IMR-90 (cell line): ENCODE results near the gene EDEM3. TPM values are rescaled to one million over a fixed set of nuclear protein-coding genes. Genes with fewer than 3 reads are reported as not detected.

Source experiments
- ATAC-seq: fragments of 200-7000 bp; cut with Tn5 transposase; 2 replicates; pipeline ENCODE4 v1.9.1; 2020; ENCODE audit warnings: low read depth, mild to moderate bottlenecking, moderate library complexity
- BruUV-seq: library from RNA; stranded (reverse); fragments of 400-500 nt; replicated peaks from 2 replicates; lab custom pipeline; 2021; lab: Mats Ljungman, UMichigan
- CTCF ChIA-PET: fragments of 300-600 bp; formaldehyde crosslinking; extraction: SDS; loops from one replicate; lab custom pipeline; 2021; ENCODE audit warnings: antibody characterized with exemption; lab: Yijun Ruan, JAX
- POLR2A ChIA-PET: fragments of 300-600 bp; sonication (Branson Sonifier 250); formaldehyde crosslinking; loops from one replicate; lab custom pipeline; 2022; ENCODE audit warnings: antibody characterized with exemption; ENCODE audit not compliant: unreplicated experiment; lab: Charles Lee
- DNase-seq: peaks from one replicate; pipeline ENCODE4 v3.0.0; 2013
- H2AFZ ChIP-seq: replicated peaks from 2 replicates; pipeline ENCODE3; 2013; ENCODE audit warnings: low read length, mild to moderate bottlenecking; ENCODE audit not compliant: poor library complexity
- H2AK5ac ChIP-seq: 2 replicates; pipeline ENCODE4 v1.6.1; 2013; ENCODE audit warnings: low read depth, low read length, inconsistent platforms
- H2AK9ac ChIP-seq: replicated peaks from 2 replicates; pipeline ENCODE3; 2013; ENCODE audit warnings: mild to moderate bottlenecking, low read depth, low read length, moderate library complexity; ENCODE audit not compliant: poor library complexity
- H2BK120ac ChIP-seq: 2 replicates; pipeline ENCODE4 v1.6.1; 2013; ENCODE audit warnings: low read depth, low read length, inconsistent platforms
- H2BK15ac ChIP-seq: 3 replicates; pipeline ENCODE4 v1.6.1; 2013; ENCODE audit warnings: low read depth, low read length, inconsistent platforms
- H2BK20ac ChIP-seq: 2 replicates; pipeline ENCODE4 v1.6.1; 2013; ENCODE audit warnings: low read depth, mild to moderate bottlenecking, inconsistent platforms, low read length, moderate library complexity
- H2BK5ac ChIP-seq: 2 replicates; pipeline ENCODE4 v1.6.1; 2013; ENCODE audit warnings: mild to moderate bottlenecking, low read depth, low read length, inconsistent platforms; ENCODE audit not compliant: poor library complexity, severe bottlenecking
- H3K14ac ChIP-seq: replicated peaks from 2 replicates; pipeline ENCODE4 v1.6.1; 2013; ENCODE audit warnings: low read depth, low read length, inconsistent platforms
- H3K18ac ChIP-seq: 2 replicates; pipeline ENCODE4 v1.6.1; 2013; ENCODE audit warnings: low read depth, low read length, control low read depth
- H3K23ac ChIP-seq: 2 replicates; pipeline ENCODE4 v1.6.1; 2013; ENCODE audit warnings: low read depth, low read length, inconsistent platforms
- H3K27ac ChIP-seq: 2 replicates; pipeline ENCODE4 v1.5.1; 2013; ENCODE audit warnings: mild to moderate bottlenecking, control low read depth, low read length; ENCODE audit not compliant: insufficient read depth
- H3K27me3 ChIP-seq: 2 replicates; pipeline ENCODE4 v1.6.1; 2013; ENCODE audit warnings: low read length; ENCODE audit not compliant: control insufficient read depth, insufficient read depth
- H3K36me3 ChIP-seq: 2 replicates; pipeline ENCODE4 v1.6.1; 2013; ENCODE audit warnings: low read length, mixed read lengths; ENCODE audit not compliant: control insufficient read depth, insufficient read depth
- H3K4ac ChIP-seq: 2 replicates; pipeline ENCODE4 v1.6.1; 2013; ENCODE audit warnings: low read depth, low read length, inconsistent platforms
- H3K4me1 ChIP-seq: 2 replicates; pipeline ENCODE4 v1.6.1; 2013; ENCODE audit warnings: low read length, mixed read lengths; ENCODE audit not compliant: control insufficient read depth, insufficient read depth
- H3K4me2 ChIP-seq: 2 replicates; pipeline ENCODE4 v1.6.1; 2013; ENCODE audit warnings: low read depth, mild to moderate bottlenecking, control low read depth, low read length, moderate library complexity
- H3K4me3 ChIP-seq: 2 replicates; pipeline ENCODE4 v1.5.1; 2013; ENCODE audit warnings: low read depth, mild to moderate bottlenecking, control low read depth, low read length, moderate library complexity; ENCODE audit not compliant: insufficient read depth
- H3K56ac ChIP-seq: 2 replicates; pipeline ENCODE4 v1.6.1; 2013; ENCODE audit warnings: low read length, inconsistent platforms; ENCODE audit not compliant: insufficient read depth; ENCODE audit errors: extremely low read depth
- H3K79me1 ChIP-seq, 2 experiments: 2 replicates each; pipeline ENCODE4 v1.6.1; 2013; ENCODE audit warnings: low read length in 2 of 2, inconsistent platforms in 1 of 2, low read depth in 1 of 2
- H3K9ac ChIP-seq: 2 replicates; pipeline ENCODE4 v1.6.1; 2013; ENCODE audit warnings: low read depth, low read length, control low read depth
- H3K9me1 ChIP-seq: 2 replicates; pipeline ENCODE4 v1.6.1; 2013; ENCODE audit warnings: low read length, inconsistent platforms; ENCODE audit not compliant: insufficient read depth
- H3K9me3 ChIP-seq: 2 replicates; pipeline ENCODE4 v1.6.1; 2013; ENCODE audit warnings: low read length; ENCODE audit not compliant: control insufficient read depth, insufficient read depth
- H4K20me1 ChIP-seq: 2 replicates; pipeline ENCODE4 v1.6.1; 2013; ENCODE audit warnings: low read length, inconsistent platforms; ENCODE audit not compliant: insufficient read depth
- H4K5ac ChIP-seq: 2 replicates; pipeline ENCODE4 v1.6.1; 2013; ENCODE audit warnings: mild to moderate bottlenecking, low read depth, low read length, control low read depth
- H4K8ac ChIP-seq, 2 experiments: 2 replicates each; pipeline ENCODE4 v1.6.1; 2013; ENCODE audit warnings: low read depth in 2 of 2, low read length in 2 of 2, control low read depth in 1 of 2, inconsistent platforms in 1 of 2
- H4K91ac ChIP-seq: 2 replicates; pipeline ENCODE4 v1.6.1; 2013; ENCODE audit warnings: low read depth, low read length, inconsistent platforms; ENCODE audit not compliant: insufficient read depth
- RCOR1 ChIP-seq: IDR thresholded peaks from 2 replicates; pipeline ENCODE4 v1.6.1; 2012; ENCODE audit warnings: mild to moderate bottlenecking, low read length, improper control_type of control experiment; ENCODE audit not compliant: insufficient replicate concordance
- WGBS, 2 experiments: methylation state at CpG; one replicate each; pipeline versions ENCODE4 v1.1.5 to v1.1.7; 2013; ENCODE audit warnings: missing lambda C conversion rate in 2 of 2; ENCODE audit not compliant: insufficient read length in 1 of 2; ENCODE audit errors: extremely low coverage in 2 of 2; 5-methylcytosine and 5-hydroxymethylcytosine counted together
- dilution Hi-C: fragments of 300-500 bp; cut with HindIII; formaldehyde crosslinking; loops from one replicate; pipeline ENCODE4 v1.14.3; 2018; ENCODE audit warnings: low sequenced_read_pairs; ENCODE audit not compliant: unreplicated experiment
- in situ Hi-C: fragments of 300-500 bp; cut with MboI; formaldehyde crosslinking; loops from 3 replicates; pipeline ENCODE4 v1.14.3; 2019; ENCODE audit warnings: low sequenced_read_pairs, inconsistent platforms, mixed read lengths
- intact Hi-C: fragments of 100-400 bp; cut with micrococcal nuclease; formaldehyde crosslinking; loops from 2 replicates; pipeline ENCODE4 v1.10.0; 2022
- polyA plus RNA-seq, 3 experiments: library from polyadenylated mRNA; depleted of rRNA; stranded (reverse); fragments of >200 nt; gene quantifications; 2 replicates each; pipeline ENCODE4 v1.2.3, GENCODE V29; 2012; ENCODE audit warnings: low replicate concordance in 1 of 3
- total RNA-seq: library from RNA; depleted of rRNA; stranded (reverse); fragments of >200 nt; gene quantifications from 2 replicates; pipeline ENCODE4 v1.2.3, GENCODE V29; 2012
- TF ChIP-seq, protein P1 (sequence below): conservative IDR thresholded peaks from 2 replicates; pipeline ENCODE4 v1.5.1; 2012; ENCODE audit warnings: mild to moderate bottlenecking, low read depth, low read length, improper control_type of control experiment
- TF ChIP-seq, protein P2 (sequence below): fragments of 150-350 bp; IDR thresholded peaks from 2 replicates; pipeline ENCODE4 v1.6.1; 2017; ENCODE audit warnings: mild to moderate bottlenecking, antibody characterized with exemption, low read length, low read depth

Gene EDEM3
- total and polyA plus RNA-seq, 2 of the 4 experiments (the other 2 are of a cell fraction) = 17.5 to 29.9 TPM

DNA sequence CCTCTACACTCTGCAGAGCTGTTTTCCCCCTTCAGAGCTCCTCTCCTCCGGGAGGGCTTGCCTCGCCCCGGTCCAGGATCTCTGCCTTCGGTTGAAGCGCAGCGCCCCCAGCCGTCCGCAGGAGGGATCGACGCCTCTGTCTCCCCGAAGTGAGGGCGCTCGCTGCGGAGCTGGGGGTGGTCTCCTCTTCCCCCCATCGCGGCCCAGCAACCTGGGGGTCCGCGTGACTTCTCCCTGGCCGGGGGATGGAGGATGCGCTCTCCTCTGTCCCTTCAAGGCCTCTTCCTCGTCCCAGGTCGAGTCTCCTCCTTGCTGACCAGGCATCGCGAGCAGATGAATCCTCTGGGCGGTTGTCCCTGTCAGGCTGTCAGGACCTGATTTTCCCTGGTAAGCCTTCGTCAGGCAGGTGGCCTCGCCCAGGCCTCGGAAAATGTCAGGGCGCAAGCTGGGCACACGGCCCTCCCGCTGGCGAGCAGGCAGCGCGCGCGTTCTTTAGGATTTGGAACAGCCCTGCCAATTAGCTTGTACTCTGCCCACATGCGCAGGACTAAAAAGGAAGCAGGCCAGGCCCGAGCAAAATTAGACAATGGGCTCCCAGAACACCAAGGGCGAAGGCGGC is 90.5 kb downstream of the EDEM3 start (continued):
- TF ChIP-seq, protein P1, sequence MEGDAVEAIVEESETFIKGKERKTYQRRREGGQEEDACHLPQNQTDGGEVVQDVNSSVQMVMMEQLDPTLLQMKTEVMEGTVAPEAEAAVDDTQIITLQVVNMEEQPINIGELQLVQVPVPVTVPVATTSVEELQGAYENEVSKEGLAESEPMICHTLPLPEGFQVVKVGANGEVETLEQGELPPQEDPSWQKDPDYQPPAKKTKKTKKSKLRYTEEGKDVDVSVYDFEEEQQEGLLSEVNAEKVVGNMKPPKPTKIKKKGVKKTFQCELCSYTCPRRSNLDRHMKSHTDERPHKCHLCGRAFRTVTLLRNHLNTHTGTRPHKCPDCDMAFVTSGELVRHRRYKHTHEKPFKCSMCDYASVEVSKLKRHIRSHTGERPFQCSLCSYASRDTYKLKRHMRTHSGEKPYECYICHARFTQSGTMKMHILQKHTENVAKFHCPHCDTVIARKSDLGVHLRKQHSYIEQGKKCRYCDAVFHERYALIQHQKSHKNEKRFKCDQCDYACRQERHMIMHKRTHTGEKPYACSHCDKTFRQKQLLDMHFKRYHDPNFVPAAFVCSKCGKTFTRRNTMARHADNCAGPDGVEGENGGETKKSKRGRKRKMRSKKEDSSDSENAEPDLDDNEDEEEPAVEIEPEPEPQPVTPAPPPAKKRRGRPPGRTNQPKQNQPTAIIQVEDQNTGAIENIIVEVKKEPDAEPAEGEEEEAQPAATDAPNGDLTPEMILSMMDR = peak; percentile 81

DNA sequence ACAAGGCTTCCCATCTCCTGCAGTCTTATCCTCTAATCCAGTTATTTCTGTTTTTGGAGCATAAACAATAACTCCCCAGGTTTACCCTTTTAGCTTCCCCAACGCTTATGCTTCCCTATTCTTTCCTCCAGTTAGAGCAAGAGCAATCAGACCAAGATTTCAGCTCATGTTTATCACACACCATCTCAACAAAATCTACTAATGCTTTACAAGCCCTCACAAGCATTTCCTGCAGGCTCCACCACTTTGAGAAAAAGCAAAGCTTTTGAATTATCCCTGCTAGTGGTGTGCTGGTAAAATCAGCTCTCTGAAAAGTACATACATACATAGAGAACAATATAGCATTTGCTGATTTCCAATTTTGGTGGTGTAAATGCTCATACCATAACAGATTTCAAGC is 92.9 kb downstream of the EDEM3 start:
- Histone ChIP-seq H3K14ac (no peak overlapping the region), H3K18ac (no peak overlapping the region), H3K4me2 (no peak overlapping the region), H2AFZ (no peak overlapping the region), H3K4me3 (no peak overlapping the region), H2AK9ac (no peak overlapping the region), H3K4ac (no peak overlapping the region), H2BK20ac (no peak overlapping the region), H4K5ac (no peak overlapping the region), H3K27me3 (peaks cover 10% of the 10 kb centered on the region), H4K20me1 (no peaks in the 10 kb centered on the region), H3K56ac (no peak overlapping the region), H2BK5ac (no peak overlapping the region), H2BK120ac (no peak overlapping the region), H3K79me1 (no peaks in the 10 kb centered on the region), H2BK15ac (no peak overlapping the region), H4K8ac (no peak overlapping the region), H3K36me3 (no peaks in the 10 kb centered on the region), H3K9ac (no peak overlapping the region), H2AK5ac (no peak overlapping the region), H4K91ac (no peak overlapping the region), H3K23ac (no peak overlapping the region), H3K4me1 (no peaks in the 10 kb centered on the region), H3K27ac (no peak overlapping the region), H3K9me1 (no peaks in the 10 kb centered on the region), H3K9me3 (no peaks in the 10 kb centered on the region)
- no TSS peak for BruUV-seq
- TF ChIP-seq, protein P2, sequence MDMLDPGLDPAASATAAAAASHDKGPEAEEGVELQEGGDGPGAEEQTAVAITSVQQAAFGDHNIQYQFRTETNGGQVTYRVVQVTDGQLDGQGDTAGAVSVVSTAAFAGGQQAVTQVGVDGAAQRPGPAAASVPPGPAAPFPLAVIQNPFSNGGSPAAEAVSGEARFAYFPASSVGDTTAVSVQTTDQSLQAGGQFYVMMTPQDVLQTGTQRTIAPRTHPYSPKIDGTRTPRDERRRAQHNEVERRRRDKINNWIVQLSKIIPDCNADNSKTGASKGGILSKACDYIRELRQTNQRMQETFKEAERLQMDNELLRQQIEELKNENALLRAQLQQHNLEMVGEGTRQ = no peak
- no peak for TF ChIP-seq RCOR1
- DNase-seq = no peak
- ChIA-PET POLR2A (interaction anchor here (0.5 kb wide), 1 partner anchor 384 kb away, joined by 5 read pairs; the partner anchor contains the start of gene RNF2), CTCF (interaction anchor here (0.9 kb wide), 1 partner anchor 12 kb away, joined by 3 read pairs; no protein-coding TSS in a partner anchor)
- 50% methylated on average over 1 of the region's 1 CpG; no CpG with 5 or more reads in 1 of the 2 experiments for WGBS, 2 experiments
- dilution Hi-C loops (no loop called here), intact Hi-C loops (loop anchor here (5.0 kb wide), 2 partner anchors 100 to 440 kb away; no protein-coding TSS in a partner anchor), in situ Hi-C loops (loop anchor here (5.0 to 25.0 kb wide), 3 partner anchors 437 to 1000 kb away; partner anchors contain the start of gene APOBEC4)
- ATAC-seq = no peak
